Hematopoietic multipotent progenitor cell treated with erythropoietin and hydrocortisone succinate and interleukin-3 and kit ligand, for 8 days (in vitro differentiated cells): ENCODE data around the gene ACOT7.

Source experiments
- DNase-seq: peaks from one replicate; pipeline ENCODE4 v3.0.0-alpha.2; 2015

The ACOT7 gene

DNA sequence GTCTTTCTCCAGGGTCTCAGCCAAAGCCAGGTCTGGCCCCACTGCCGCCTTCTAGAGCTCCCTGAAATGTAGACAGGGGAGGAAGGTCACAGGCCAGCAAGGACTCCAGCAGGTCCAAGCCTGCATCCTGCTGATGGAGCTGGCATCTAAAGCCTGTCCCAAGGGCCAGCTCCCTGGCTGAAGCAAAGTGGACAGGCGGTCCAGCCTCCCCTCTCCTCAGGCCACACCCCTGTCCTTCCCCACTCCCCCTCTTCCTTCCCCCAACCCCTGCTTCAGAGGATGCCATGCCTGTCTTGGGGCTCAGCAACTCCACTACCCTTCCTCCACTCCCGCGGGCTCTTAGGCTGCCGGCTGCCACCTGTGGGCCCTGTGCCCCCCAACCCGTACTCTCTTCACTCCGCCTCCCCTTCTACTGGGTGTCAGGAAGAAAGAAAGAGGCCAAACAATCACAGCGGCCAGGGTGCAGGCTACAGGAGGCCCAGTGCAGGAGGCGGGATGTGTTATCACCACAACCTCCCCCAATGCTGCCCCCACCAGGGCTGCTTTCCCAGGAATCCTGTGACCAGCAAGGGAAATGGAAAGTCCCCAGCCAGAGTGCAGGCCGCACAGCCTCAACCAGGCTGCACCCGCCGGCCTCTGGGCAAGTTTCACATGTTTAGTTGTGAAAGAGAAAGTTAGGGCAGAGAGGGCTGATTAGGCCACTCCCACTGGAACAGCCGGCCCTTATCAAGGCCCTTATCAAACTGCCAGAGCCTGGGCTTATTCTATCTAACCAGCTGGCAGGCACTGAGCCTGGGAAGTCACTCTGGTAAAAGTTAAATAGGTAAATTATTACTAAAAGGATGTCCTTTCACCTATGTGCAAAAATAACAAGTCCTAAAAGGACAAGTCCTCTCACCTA, 34.1 kb downstream of the ACOT7 start:
- peak; percentile 93 for DNase-seq

DNA sequence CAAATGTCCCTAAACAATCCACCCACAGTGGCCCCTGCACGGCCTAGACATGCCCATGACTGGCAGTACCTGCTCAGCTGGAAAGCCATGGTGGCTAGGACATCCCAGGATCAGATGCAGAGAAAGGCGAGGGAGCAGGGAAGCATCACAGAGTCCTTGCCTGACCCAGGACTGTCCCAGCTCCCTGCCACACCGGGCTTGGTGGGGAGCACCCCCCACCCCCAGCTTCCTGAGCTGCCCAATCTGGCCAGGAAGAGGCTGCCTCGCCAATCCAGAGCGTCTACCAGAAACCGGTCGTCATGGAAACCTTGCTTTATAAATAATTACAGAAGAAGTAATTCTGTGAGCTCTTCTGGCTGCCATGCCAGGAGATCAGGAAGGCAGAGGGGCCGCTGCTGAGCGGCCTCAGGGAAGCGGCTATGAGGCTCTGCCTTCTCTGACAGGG, 34.8 kb downstream of the ACOT7 start:
- DNase-seq: peak; percentile 50

DNA sequence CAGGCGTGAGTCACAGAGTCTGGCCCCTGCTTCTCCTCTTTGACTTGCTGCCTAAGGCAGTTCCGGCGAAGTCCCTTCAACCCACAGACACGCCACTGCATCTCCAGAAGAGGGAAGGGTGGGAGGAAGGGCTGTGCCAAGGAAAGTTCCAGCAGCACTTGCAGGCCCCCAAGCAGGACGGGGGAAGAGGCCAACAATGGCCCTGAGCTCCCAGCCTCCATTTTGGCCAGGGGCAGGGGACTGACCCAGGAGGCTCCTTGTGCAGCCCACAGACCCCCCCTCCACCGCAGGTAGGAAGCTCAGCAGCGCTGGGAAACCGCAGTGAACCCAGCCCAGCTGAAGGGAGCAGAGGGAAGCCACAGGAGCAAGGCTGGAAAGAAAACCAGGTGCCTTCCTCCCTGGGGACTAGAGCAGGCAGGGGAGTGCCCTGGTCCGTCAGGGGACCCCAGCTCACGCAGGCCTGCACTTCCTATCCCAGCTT, 35.4 kb downstream of the ACOT7 start:
- DNase-seq: no peak

DNA sequence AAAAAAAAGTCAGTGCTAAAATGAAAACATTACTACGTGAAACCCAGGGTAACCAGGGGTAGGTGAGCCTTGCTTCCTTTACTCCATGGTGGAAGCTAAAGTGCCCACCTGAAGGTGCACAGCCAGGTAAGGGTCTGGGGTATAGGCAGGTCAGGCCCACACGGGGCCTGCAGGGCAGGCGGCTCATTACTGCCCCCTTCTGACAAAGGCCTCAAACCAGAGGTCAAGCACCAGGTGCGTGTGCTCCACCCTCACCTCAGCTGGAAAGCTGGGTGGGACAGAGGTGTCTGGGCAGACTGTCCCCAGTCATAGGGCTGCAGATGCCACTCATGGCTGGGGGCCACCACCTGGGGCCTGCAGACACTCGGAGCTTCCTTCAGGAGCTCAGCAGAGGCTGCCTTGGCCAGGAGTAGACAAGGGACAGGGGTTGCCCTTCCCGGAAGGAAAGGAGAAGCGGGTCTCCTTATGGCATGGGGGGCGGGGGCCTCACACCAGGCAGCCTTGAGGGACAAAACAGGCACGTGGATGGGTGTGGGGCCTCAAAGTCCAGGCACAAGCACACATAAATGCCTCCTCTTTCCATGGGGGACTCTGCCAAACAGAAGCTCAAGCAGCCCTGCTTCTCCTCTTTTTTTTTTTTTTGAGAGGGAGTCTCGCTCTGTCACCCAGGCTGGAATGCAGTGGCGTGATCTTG, 36.2 kb downstream of the ACOT7 start:
- DNase-seq: no peak

DNA sequence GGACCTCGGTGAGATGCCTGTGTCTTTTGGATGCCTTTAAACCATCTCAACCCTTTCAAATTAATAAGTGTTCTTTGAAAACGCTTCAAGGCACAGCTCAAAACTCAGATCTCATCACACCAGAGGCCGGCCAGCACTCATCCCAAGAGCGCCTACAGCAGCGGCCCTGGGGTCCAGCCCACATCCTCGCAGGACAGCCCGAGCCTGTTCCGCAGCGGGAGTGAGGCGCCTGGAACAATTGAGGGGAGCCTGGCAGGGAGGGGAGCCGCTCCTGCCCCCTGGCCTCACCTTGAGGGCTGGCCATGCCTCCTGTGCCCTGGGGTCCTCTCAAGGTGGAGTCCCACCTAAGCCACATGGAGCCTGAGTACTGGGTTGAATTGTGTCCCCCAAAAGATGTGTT, 37.9 kb downstream of the ACOT7 start:
- no peak for DNase-seq

DNA sequence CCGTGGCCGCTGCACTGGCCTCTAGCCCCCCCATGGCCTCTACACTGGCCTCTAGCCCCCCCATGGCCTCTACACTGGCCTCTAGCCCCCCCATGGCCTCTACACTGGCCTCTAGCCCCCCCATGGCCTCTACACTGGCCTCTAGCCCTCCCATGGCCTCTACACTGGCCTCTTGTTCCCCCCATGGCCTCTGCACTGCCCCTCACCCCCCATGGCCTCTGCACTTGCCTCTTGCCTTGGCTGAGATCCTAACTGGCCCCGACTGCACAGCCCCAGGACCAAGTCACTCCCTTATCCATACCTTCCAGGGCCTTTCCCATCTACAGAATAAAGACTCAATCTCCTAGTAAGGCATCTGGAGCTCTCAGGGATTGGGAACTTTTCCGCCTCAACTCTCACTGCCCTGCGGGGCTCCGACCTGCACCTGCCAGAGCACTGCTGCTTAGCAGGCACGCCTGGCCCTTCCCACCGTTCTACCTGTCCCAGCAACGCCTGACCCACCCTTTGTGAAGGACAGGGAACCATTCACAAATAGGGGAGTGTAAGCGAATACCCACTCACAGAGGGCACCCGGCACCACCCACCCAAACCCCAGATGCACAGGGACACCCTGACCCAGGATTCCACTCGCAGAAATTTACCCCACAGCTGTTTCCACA, 38.8 kb downstream of the ACOT7 start:
- DNase-seq: no peak

DNA sequence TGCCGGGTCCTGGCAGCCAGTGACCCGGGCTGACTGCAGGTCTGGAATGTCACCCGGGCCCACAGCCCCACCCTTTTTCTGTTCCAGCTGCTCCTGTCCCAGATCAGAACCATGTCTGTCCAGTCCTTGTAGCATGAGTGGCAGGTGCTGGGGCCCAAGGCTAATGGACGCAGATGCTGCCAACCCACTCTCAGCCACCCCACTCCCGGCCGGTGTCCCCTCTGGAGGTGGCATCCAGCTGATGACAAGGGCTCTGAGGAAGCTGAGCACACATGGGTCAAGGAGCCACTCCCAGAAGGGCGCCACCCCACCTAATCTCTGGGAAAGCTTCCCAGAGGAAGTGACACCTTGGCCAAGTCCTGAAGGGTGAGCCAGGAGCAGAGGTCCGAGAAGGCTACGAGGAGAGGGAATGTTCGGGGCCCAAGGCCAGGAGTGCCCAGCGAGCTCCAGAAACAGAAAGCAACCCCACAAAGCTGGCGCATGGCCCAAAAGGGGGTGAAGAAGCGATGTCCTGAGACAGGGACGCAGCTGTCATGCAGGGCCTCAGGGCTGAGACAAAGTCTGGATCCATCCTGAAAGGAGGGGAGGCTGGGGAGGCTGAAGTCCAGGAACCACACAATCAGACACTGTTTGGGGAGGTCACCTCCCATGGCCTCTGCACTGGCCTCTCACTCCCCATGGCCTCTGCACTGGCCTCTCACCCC, 39.5 kb downstream of the ACOT7 start:
- no peak for DNase-seq

DNA sequence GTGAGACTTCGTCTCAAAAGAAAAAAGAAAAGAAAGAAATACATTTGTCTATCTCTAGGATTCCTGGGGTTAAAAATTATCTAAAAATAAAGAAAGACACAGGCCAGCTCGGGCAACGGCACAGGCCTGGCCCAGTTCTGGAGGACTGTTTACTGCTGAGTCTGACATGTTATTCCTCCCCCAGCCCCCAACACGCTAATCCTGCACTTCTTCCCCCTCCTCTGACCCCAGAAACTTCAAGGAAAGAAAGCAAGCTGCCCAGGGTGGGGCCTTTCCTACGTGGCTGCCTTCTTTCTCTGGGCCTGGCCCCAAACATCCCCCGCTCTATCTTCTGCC, 40.0 kb downstream of the ACOT7 start:
- DNase-seq: no peak

DNA sequence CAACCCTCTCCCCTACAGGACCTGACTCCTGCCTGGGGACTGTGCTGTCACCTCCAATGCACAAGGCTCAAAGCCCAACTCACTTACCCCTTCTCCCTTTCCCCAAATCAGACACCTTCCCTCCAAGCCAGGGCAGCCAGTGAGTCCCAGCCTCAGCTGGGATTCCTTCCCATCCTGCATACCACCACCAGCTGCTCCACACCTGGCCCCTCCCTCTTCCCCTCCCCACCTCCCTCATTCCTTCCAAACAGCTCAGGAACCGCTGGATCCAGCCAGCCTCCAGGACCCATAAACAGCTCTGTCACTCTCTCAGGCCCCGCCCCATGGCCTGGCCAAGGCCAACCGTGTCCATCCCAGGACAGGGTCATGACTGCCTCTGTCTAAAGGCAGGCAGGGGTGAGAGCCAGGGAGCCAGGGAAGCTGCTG, 41.4 kb downstream of the ACOT7 start:
- DNase-seq: no peak

DNA sequence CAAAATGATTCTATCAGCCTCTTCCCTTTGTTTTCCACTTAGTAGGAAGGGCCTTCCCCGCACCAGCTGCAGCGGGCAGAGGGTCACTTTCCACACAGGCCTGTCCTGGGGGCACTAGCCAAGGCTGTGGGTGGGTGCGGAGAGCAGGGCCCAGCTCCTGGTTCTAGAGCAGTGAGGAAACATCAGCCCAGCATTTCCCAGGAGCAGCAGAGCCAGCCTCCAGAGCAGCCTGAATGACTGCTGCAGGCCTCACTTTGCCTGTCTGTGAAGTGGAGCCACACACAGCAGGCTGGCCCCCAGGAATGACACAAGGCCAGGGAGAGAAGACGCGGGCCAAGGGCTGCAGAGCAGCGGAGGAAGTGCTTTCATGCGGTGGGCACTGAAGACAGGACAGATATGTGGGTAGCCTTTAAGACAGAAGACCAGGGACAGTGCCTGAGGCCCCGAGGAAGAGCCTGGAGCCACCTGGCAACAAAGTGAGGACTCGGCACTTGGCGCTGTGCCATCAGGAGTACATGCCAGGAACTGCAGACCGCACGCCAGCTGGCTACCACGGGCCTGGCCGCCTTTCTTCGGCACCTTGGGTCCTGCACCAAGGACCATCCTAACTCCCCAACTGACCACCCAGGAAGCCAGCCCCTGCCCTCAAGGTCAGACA, 42.0 kb downstream of the ACOT7 start:
- DNase-seq: no peak

DNA sequence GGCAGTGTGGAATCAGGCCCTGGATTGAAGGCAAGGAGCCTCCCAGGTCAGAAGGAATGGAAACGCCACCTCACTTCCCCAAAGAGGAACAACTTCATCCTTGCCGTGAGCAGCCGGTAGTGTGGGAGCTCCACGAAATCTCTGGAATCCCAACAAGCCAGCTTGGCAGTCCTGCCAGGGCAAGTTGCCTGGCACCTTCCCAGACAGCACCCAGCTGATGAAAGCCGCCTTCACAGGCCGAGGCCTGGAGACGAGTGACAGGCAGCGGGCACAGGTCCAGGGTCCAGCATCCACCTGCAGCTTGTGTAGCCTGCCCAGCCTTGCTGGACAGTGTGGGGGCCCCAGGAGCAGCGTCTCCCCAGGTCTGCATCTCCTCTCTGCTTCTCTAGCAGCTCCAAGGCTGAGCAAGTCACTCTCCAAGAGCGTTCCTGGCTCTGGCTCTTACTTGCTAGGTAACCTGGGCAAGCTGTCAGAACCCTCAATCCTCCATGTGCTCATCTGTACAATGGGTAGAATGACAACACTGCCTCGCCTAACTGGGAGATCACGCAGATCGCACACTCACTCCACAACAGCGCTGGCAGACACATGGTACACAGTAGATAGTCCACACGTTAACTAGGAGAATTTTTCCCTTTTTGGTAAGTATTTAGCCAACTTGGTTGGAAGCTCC, 43.0 kb downstream of the ACOT7 start:
- no peak for DNase-seq

DNA sequence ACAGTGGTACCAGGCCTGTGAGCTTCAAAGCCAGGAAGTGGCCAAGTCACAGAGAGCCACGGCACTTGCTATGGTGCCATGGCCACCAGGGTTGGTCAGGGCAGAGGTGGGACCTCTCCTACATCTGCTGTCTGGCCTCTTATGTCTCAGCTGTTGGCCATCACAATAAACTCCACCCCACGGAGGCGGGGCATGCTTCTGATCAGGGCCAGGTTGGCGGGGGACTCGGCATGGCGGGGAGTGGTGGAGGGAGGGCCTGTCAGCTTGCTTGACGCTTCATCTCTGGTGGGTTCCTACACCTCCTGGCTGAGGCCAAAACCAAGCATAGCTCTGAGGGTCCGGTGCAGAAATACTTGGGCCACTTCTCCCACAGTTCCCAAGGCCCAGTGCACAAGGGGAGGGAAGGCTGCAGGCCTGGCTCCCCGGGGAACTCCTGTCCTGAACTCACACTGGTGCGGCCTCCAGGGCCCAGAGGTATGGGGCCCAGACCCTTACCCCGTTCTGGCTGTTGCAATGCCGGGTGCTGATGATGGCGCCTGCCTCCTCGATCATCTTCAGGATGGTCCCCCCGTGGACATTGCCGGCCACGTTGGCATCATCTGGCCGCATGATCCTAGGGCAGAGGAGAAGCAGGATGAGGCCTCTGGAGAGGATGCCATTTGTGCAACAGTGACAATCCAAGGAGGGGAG, 44.2 kb downstream of the ACOT7 start:
- no peak for DNase-seq

DNA sequence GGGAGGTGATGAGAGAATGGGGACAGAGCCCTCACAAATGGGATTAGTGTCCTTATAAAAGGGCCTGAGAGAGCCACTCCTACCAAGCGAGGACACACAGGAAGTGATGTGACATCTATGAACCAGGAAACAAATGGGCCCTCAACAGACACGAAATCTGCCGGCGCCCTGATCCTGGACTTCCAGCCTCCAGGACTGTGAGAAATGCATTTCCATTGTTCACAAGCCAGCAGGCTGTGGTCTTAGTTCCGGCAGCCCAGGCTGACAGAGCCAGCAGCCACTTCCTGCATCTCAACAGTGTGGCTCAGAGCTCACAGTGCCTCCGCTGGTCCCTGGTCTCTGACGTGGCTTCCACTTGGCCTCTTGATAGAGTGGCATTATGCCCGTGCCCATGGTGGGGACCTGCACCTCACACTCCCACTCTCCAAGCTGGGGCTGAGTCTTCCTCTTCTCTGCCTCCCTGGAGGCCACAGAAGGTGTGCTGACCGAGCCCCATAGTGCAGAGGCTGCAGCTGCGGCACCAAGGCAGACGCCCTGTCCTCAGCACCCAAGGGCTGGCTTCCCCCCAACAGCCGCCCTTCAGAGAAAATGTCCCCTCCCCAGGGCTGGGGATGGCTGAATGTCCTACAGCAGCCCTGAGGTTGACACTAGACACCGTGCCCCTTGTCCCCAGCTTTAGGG, 44.9 kb downstream of the ACOT7 start:
- DNase-seq: no peak

DNA sequence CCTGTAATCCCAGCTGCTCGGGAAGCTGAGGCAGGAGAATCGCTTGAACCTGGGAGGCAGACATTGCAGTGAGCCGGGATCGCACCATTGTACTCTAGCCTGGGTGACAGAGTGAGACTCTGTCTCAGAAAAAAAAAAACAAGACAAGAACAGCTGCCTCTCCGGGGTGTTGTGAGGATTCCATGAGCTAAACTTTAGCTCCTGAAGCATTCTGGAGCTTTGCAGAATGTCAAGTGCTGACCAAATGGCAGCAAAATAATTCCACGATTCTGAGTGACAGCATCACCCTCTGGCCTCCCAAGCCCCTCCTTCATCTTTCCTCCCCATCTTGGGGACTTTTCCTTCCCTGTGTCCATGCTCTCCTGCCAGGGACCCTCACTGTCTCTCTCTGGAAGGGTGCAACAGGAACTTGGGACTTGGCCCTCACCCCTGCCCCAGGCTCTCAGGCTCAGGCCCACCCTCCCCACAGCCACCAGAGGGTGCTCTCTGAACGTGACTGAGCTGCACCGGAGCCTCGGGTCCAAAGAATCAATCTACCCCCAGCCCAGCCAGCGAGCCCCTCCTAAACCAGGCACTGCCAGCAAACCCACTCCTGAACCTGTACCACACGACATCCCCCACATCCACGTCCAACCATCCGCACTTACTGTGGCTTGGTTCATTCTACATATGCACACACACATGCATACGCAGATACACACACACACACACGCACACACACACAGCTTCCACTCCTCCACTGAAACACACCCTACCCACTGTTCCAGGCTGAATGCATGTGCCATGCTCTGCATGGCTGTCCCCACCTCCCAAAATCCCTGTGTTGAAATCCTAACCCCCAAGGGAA, 45.7 kb downstream of the ACOT7 start:
- peak; percentile 59 for DNase-seq

DNA sequence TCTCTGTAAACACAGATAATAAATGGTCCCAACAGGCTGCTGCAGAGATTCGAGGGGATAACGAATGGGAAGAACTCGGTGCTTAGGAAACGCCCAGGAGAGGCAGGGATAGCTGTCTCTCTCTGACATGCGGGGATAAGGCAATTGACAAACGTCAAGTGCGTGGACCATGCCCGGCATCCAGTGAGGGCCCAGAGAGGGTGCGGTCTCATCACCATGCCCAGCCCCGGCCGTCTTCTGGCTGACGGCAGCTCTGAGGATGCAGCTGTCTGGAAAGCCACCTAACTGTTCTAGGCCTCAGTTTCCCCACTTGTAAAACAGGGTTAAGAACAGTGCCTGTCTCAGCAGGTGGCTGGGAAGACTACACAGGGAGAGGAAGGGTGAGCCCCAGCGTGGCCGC, 48.1 kb downstream of the ACOT7 start:
- DNase-seq: no peak

DNA sequence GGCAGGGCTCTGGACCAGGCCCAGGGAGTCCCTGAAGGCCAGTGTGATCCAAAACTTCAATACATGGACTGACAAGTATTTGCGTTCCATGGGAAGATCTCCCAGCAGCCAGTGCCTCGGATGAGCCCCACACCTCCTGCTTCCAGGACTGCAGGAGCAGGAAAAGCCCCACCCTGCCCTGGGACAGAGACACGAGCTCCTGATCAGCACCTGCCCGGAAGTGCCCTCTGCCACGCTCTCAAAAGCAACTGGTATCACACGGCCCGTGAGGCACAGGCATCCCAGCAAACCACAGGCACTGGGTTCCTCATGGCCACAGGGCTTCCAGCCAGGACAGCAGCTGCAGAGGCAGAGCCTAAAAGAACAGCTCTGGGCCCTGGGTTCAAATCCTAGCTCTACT, 48.6 kb downstream of the ACOT7 start:
- no peak for DNase-seq

DNA sequence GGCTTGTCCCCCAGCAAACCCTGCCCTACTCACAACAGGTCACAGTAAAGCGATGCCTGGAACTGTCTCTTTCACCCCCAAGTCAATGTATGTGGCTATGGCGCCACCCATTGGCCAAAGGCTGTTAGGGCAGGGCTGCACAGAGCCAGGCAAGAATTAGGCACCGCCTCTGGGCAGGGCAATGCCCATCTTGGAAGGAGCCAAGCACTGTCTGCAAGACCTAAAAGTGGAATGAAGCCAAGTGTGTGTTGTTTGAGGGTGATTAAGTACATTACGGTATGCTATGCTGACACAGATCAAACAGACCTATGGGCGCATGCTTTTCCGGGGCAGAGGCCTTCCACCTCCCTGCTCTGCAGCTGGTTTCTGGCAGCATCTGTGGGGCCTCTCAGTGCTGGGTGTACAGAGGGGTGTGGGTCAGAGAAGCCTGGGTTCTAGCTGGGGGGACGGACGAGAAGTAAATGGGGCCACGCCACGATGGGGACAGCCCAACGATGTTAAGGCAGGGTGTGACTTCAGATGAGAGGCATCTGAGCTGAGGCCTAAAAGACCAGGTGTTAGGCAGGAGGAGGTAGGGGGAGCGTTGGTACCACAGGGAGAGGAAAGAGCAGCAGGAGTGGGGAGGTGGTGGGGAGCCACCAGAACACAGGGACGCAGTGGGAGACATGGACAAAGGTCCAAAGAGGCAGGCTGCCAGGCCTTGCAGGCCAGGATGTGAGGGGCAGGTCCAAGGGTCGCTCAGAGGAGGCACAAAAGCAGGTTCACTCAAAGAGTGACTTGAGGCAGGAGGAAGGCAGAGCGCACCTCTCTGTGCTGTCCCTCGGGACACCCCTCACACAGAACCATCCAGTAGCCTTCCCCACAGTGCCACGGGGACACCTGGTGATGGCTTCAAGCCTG, 49.8 kb downstream of the ACOT7 start:
- peak; percentile 91 for DNase-seq

DNA sequence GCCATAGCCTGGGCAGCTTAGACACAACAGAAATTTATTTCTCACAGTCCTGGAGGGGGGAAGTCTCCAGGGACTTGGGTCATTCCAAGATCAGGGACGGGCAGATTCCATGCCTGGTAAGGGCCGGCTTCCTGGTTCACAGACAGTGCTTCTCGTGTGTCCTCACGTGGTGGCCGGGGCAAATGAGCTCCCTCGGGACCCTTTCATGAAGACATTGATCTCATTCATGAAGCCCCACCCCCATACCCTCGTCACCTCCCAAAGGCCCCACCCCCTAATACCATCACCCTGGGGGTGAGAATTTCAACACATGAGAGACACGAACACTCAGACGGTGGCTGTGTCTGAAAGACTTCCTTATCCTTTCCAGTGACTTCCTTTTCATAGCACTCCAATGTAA, 51.5 kb downstream of the ACOT7 start:
- no peak for DNase-seq

DNA sequence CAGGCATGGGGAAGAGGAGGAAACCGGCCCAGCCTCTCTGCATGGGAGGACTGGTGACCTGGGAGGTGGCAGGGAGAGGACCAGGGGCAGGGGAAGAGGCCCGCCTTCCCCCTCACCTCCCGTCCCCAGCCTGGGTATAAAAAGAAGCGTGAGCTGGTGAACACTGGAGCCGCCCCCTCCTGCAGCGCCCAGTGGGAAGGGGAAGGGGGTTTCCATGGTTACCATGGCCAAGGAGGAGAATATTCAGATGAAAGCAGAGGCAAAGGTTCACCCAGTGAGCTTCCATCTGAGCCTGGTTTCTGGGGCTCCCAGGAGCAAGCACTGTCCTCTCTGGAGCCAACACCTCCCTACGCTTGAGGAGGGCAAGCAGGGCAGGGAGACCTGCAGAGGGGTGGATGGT, 54.9 kb downstream of the ACOT7 start:
- DNase-seq: no peak
